ENCODE measurements around the gene KRTAP9-4.
"Not testable (repeated sequence)": the region's sequence is repeated elsewhere in the genome, so short reads cannot be mapped to it uniquely, and the experiment has no call there.

Gene KRTAP9-4

GRCh38 chr17:41267711-41268110 is 18.2 kb downstream of the KRTAP9-4 start:
- no peak for DNase-seq

DNA sequence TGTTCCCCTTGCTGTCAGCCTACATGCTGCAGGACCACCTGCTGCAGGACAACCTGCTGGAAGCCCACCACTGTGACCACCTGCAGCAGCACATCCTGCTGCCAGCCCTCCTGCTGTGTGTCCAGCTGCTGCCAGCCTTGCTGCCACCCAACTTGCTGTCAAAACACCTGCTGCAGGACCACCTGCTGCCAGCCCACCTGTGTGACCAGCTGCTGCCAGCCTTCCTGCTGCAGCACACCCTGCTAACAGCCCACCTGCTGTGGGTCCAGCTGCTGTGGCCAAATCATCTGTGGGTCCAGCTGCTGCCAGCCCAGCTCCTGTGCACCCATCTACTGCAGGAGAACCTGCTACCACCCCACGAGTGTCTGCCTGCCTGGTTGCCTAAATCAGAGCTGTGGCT is 21.8 kb downstream of the KRTAP9-4 start:
- DNase-seq, result not testable (repeated sequence)

GRCh38 chr17:41271858-41272257 is 22.4 kb downstream of the KRTAP9-4 start:
- no peak for DNase-seq

DNA sequence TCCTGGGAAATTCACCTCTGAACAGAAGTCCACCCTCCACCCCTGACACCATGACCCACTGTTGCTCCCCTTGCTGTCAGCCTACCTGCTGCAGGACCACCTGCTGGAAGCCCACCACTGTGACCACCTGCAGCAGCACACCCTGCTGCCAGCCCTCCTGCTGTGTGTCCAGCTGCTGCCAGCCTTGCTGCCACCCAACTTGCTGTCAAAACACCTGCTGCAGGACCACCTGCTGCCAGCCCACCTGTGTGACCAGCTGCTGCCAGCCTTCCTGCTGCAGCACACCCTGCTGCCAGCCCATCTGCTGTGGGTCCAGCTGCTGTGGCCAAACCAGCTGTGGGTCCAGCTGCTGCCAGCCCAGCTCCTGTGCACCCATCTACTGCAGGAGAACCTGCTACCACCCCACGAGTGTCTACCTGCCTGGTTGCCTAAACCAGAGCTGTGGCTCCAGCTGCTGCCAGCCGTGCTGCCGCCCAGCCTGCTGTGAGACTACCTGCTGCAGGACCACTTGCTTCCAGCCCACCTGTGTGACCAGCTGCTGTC is 26.2 kb downstream of the KRTAP9-4 start, which contains the start of gene KRTAP9-7:
TSS of gene KRTAP9-7 (plus strand) at position 51 of the 543 bp plus-strand sequence. CDS start at position 51, 0 bp downstream.
- DNase-seq, result not testable (repeated sequence)

GRCh38 chr17:41278176-41278955 is 28.9 kb downstream of the KRTAP9-4 start:
- DNase-seq, result no peak

DNA sequence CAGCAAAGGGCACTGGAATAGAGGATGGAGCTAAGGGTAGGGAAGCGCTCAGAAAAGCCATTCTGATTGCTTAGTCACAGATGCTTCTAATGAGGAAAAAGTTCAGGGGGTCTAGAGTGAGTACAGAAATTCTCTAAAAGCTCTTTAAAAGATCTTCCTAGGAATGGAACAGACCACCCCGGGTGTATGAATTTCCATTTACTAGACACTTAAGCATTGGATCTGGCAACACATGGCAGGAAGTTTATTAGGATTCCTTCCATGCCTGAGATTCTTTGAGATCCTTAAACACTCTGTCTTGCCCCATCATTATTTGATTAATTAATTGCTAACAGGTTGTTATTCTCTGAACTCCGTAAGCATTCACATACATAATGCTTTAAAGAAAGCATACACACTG is 34.6 kb downstream of the KRTAP9-4 start:
- DNase-seq, result no peak

- DNase-seq, result no peak
Measured at GRCh38 chr17:41284546-41284945, 35.1 kb downstream of the KRTAP9-4 start.

- no peak for DNase-seq
Measured at GRCh38 chr17:41287050-41287449, 37.6 kb downstream of the KRTAP9-4 start.

GRCh38 chr17:41294016-41294415 is 44.5 kb downstream of the KRTAP9-4 start:
- DNase-seq, result no peak

- no peak for DNase-seq
Measured at GRCh38 chr17:41296846-41297245, 47.4 kb downstream of the KRTAP9-4 start.

- no peak for DNase-seq
Measured at GRCh38 chr17:41298458-41299135, 49.1 kb downstream of the KRTAP9-4 start.

All from activated effector memory CD4-positive, alpha-beta T cell treated with Interleukin-2 at 50 U/mL for 16 hours (primary cell).